Osteoblast (primary cell): Measurements from ENCODE around the gene SIK2. TPM values are rescaled to one million over a fixed set of nuclear protein-coding genes. Genes with fewer than 3 reads are reported as not detected.
A peak's percentile ranks its signal among the peaks of the same experiment; 100 is the strongest.

Experiments
- DNase-seq: peaks from one replicate; pipeline ENCODE4 v3.0.0; 2011; ENCODE audit warnings: low spot score, mixed read lengths; ENCODE audit not compliant: insufficient read length; ENCODE audit errors: missing footprints
- H2AFZ ChIP-seq: 2 replicates; pipeline ENCODE4 v1.6.0; 2011; ENCODE audit warnings: mild to moderate bottlenecking, low read length
- H3K27ac ChIP-seq: 2 replicates; pipeline ENCODE4 v1.5.1; 2011; ENCODE audit warnings: mild to moderate bottlenecking, low read depth, low read length, moderate library complexity
- H3K27me3 ChIP-seq: 2 replicates; pipeline ENCODE4 v1.6.0; 2012; ENCODE audit warnings: mild to moderate bottlenecking, control low read depth, inconsistent platforms, low read length, moderate library complexity; ENCODE audit not compliant: insufficient read depth
- H3K36me3 ChIP-seq: 2 replicates; pipeline ENCODE4 v1.5.1; 2011; ENCODE audit warnings: mild to moderate bottlenecking, low read length, control low read depth, moderate library complexity; ENCODE audit not compliant: insufficient read depth
- H3K4me1 ChIP-seq: 2 replicates; pipeline ENCODE4 v1.5.1; 2011; ENCODE audit warnings: mild to moderate bottlenecking, low read length, control low read depth, moderate library complexity; ENCODE audit not compliant: insufficient read depth
- H3K4me2 ChIP-seq: 2 replicates; pipeline ENCODE4 v1.6.0; 2011; ENCODE audit warnings: mild to moderate bottlenecking, low read length; ENCODE audit not compliant: insufficient read depth
- H3K4me3 ChIP-seq: fragments of 200-600 bp; sonication (generic); 3 replicates; pipeline ENCODE4 v1.5.1; 2012; ENCODE audit warnings: mild to moderate bottlenecking, low read length, inconsistent platforms; ENCODE audit not compliant: insufficient read depth
- H3K79me2 ChIP-seq: 2 replicates; pipeline ENCODE4 v1.6.0; 2012; ENCODE audit warnings: mild to moderate bottlenecking, low read length, control low read depth, inconsistent platforms; ENCODE audit not compliant: insufficient read depth
- H3K9me3 ChIP-seq: 2 replicates; pipeline ENCODE4 v1.5.1; 2011; ENCODE audit warnings: low read depth, low read length, control low read depth
- H4K20me1 ChIP-seq: 2 replicates; pipeline ENCODE4 v1.6.0; 2012; ENCODE audit warnings: mild to moderate bottlenecking, low read length, control low read depth; ENCODE audit not compliant: insufficient read depth
- CTCF ChIP-seq: IDR thresholded peaks from 2 replicates; pipeline ENCODE4 v1.5.1; 2011; ENCODE audit warnings: mild to moderate bottlenecking, low read depth, low read length, moderate library complexity; ENCODE audit errors: extremely low read depth
- total RNA-seq: library from RNA; depleted of rRNA; stranded (reverse); fragments of >200 nt; gene quantifications from 2 replicates; pipeline ENCODE4 v1.2.3, GENCODE V29; 2012

SIK2 gene
- total RNA-seq, 1 donor = 17.7 TPM

- no peaks in the 10 kb centered on the region for H4K20me1 ChIP-seq
- peak overlapping the region; percentile 100 for H3K27ac ChIP-seq
- H3K36me3 ChIP-seq = no peaks in the 10 kb centered on the region
- no peaks in the 10 kb centered on the region for H3K79me2 ChIP-seq
- peak overlapping the region; percentile 93 for H3K4me2 ChIP-seq
- no peak overlapping the region for H2AFZ ChIP-seq
- peaks cover 87% of the 10 kb centered on the region for H3K4me1 ChIP-seq
- H3K27me3 ChIP-seq = no peaks in the 10 kb centered on the region
- DNase-seq = no peak
- TF ChIP-seq CTCF = no peak
- H3K4me3 ChIP-seq = peak overlapping the region; percentile 73
- no peaks in the 10 kb centered on the region for H3K9me3 ChIP-seq
Observed at GRCh38 chr11:111734101-111734953, 132.1 kb downstream of the SIK2 start.

- Histone ChIP-seq H3K4me3 (peak overlapping the region; percentile 73), H3K4me2 (peak overlapping the region; percentile 93), H3K4me1 (peaks cover 86% of the 10 kb centered on the region)
Observed at GRCh38 chr11:111734954-111735261, 132.7 kb downstream of the SIK2 start.

GRCh38 chr11:111735262-111736116, 133.2 kb downstream of the SIK2 start:
- Histone ChIP-seq H3K9me3 (no peaks in the 10 kb centered on the region), H3K4me3 (peak overlapping the region; percentile 73), H3K27ac (peak overlapping the region; percentile 100), H4K20me1 (no peaks in the 10 kb centered on the region), H3K36me3 (peaks cover 2% of the 10 kb centered on the region), H3K4me1 (peaks cover 81% of the 10 kb centered on the region), H3K79me2 (no peaks in the 10 kb centered on the region), H3K27me3 (no peaks in the 10 kb centered on the region), H2AFZ (peak overlapping the region; percentile 73), H3K4me2 (peak overlapping the region; percentile 93)
- no peak for TF ChIP-seq CTCF
- DNase-seq = peak; percentile 97

More at GRCh38 chr11:111734954-111735261, 132.7 kb downstream of the SIK2 start:
- peak overlapping the region; percentile 100 for H3K27ac ChIP-seq
- H3K36me3 ChIP-seq = no peaks in the 10 kb centered on the region
- DNase-seq = no peak
- no peaks in the 10 kb centered on the region for H3K9me3 ChIP-seq
- H3K27me3 ChIP-seq = no peaks in the 10 kb centered on the region
- H4K20me1 ChIP-seq = no peaks in the 10 kb centered on the region
- no peaks in the 10 kb centered on the region for H3K79me2 ChIP-seq
- no peak for TF ChIP-seq CTCF
- peak overlapping the region; percentile 44 for H2AFZ ChIP-seq

GRCh38 chr11:111736181-111736590, 133.9 kb downstream of the SIK2 start:
- no peaks in the 10 kb centered on the region for H4K20me1 ChIP-seq
- H3K4me2 ChIP-seq = peak overlapping the region; percentile 93
- no peaks in the 10 kb centered on the region for H3K79me2 ChIP-seq
- H3K9me3 ChIP-seq = no peaks in the 10 kb centered on the region
- no peaks in the 10 kb centered on the region for H3K27me3 ChIP-seq
- TF ChIP-seq CTCF = no peak
- DNase-seq = peak; percentile 61
- H2AFZ ChIP-seq = peak overlapping the region; percentile 73
- peak overlapping the region; percentile 36 for H3K4me3 ChIP-seq
- H3K27ac ChIP-seq = peak overlapping the region; percentile 100
- peaks cover 74% of the 10 kb centered on the region for H3K4me1 ChIP-seq
- H3K36me3 ChIP-seq = peaks cover 9% of the 10 kb centered on the region
